Measurements from ENCODE around the gene POMT1. TPM values are rescaled to one million over a fixed set of nuclear protein-coding genes. Genes with fewer than 3 reads are reported as not detected.
"Not testable (repeated sequence)": the region's sequence is repeated elsewhere in the genome, so short reads cannot be mapped to it uniquely, and the experiment has no call there.

The POMT1 gene
- total RNA-seq = 24.6 TPM
- long read RNA-seq, transcript POMT1-204 (20 exons, 3,038 nt) = major isoform, 7 of 39 reads
- long read RNA-seq, transcript POMT1-201 (19 exons, 2,912 nt) = minor isoform, 6 of 39 reads
- long read RNA-seq, partial matches to known transcripts = 13 of 39 reads
- long read RNA-seq, other reads (novel, unspliced or antisense) = 10 of 39 reads

- intact Hi-C loops (cut with DNase I) = no loop called here
- DNase-seq (ENCODE audit: low spot score) = peak; percentile 92
Measured at GRCh38 chr9:131502781-131503625, at the start of gene POMT1. POMT1 (plus strand) TSS chr9:131502918; CDS start chr9:131504219, 1,301 bp downstream.

DNA sequence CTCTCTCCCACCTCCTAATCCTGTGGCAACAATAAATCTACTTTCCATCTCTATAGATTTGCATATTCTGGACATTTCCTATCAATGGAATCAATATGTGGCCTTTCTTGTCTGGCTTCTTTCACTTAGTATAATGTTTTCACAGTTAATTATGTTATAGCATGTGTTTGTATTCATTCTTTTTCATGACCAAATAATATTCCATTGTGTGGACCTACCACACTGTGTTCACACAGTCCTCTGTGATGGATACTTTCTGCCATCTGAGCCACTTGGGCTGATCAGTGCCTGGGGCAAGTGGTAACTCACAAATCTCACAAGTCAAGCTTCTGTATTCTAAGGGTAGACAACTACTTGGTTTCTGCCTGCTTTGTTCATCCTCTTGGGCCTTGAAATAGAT is 48.7 kb upstream of the POMT1 start:
- intact Hi-C loops (cut with DNase I) = no loop called here
- DNase-seq (ENCODE audit: low spot score) = no peak

DNA sequence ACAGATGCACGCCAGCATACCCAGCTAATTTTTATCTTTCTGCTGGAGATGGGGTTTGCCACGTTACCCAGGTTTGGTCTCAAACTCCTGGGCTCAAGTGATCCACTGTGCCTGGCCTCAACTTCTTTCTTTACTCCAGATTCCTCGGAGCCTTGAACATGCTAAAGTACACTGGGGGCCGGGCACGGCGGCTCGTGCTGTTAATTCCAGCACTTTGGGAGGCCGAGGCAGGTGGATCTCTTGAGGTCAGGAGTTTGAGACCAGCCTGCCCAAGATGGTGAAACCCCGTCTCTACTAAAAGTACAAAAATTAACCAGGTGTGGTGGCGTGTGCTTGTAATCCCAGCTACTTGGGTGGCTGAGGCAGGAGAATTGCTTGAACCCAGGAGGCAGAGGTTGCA is 47.1 kb upstream of the POMT1 start:
- intact Hi-C loops (cut with DNase I) = not testable (repeated sequence)
- DNase-seq (ENCODE audit: low spot score) = peak; percentile 33

GRCh38 chr9:131457746-131458145 is 45.0 kb upstream of the POMT1 start:
- intact Hi-C loops (cut with DNase I) = no loop called here
- DNase-seq (ENCODE audit: low spot score) = peak; percentile 19

GRCh38 chr9:131459056-131459455 is 43.7 kb upstream of the POMT1 start:
- DNase-seq (ENCODE audit: low spot score) = peak; percentile 54
- intact Hi-C loops (cut with DNase I) = no loop called here

GRCh38 chr9:131461166-131461565 is 41.6 kb upstream of the POMT1 start:
- intact Hi-C loops (cut with DNase I) = loop anchor here (10.0 kb wide), 1 partner anchor 276 kb away; no protein-coding TSS in a partner anchor
- peak; percentile 31 for DNase-seq (ENCODE audit: low spot score)

- DNase-seq (ENCODE audit: low spot score) = peak; percentile 44
- intact Hi-C loops (cut with DNase I) = loop anchor here (10.0 kb wide), 1 partner anchor 280 kb away; no protein-coding TSS in a partner anchor
Measured at GRCh38 chr9:131464354-131465000, 38.2 kb upstream of the POMT1 start.

GRCh38 chr9:131465401-131465800 is 37.3 kb upstream of the POMT1 start:
- intact Hi-C loops (cut with DNase I) = loop anchor here (10.0 kb wide), 1 partner anchor 281 kb away; no protein-coding TSS in a partner anchor
- DNase-seq (ENCODE audit: low spot score) = peak; percentile 27

GRCh38 chr9:131467214-131467935 is 35.3 kb upstream of the POMT1 start:
- DNase-seq (ENCODE audit: low spot score) = peak; percentile 64
- intact Hi-C loops (cut with DNase I) = loop anchor here (10.0 kb wide), 1 partner anchor 283 kb away; no protein-coding TSS in a partner anchor

DNA sequence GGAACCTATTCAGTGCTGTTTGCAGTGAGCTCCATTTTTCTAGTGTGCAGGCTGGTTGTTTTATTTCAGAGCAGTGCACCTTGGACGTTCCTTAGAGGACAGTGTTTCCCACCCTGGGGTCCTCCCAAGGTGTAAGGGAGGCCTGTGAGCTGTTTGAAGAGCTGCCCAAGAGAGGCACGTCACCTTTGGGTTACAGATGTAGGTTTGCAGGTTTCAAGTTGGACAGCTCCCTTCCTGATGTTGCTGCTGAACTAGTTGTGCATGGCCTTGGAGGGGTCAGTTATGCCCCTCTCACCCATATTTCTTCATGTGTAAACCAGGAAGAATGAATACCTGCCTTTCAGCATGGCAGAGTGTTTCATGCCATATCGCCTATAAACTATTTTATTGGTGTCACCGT is 34.7 kb upstream of the POMT1 start:
- DNase-seq (ENCODE audit: low spot score) = no peak
- intact Hi-C loops (cut with DNase I) = loop anchor here (10.0 kb wide), 1 partner anchor 283 kb away; no protein-coding TSS in a partner anchor

DNA sequence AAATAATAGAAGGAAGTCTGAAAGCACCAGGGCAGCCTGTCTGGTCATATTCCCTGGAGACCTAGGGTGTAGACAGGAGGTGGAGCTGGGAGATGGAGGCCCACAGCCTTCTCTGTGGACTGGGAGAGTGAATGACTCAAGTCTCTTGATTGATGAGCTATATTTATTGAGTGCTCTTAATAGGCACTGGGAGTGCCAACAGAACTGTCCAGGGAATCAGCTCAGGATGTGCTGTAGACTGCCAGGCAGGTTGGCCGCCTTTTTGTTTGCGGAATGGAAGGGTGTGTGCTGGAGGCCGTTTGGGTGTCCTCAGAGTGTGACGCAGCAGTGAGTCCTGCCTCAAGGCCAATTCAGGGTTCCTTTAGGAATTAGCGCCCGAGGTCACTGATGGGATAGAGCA is 33.4 kb upstream of the POMT1 start:
- intact Hi-C loops (cut with DNase I) = loop anchor here (10.0 kb wide), 1 partner anchor 285 kb away; no protein-coding TSS in a partner anchor
- peak; percentile 36 for DNase-seq (ENCODE audit: low spot score)

DNA sequence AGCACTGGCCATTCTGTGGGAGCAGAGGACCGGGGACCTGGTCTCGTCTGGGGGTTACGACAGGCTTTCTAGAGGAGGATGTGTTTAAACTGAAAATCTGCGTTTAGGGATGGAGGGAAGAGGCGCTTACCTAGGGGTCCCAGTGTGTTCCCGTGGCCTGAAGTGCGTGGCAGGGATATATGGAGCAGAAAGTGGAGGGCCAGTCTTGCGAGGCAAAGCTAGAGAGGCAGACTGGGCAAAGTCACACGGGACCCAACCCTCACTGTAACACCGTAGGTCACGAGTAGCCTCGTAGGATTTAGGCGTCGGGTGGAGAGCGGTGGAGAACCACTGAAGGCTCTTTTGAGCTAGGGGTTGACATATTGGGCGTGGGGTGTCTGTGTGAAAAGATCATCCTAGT is 32.8 kb upstream of the POMT1 start:
- peak; percentile 54 for DNase-seq (ENCODE audit: low spot score)
- intact Hi-C loops (cut with DNase I) = loop anchor here (10.0 kb wide), 1 partner anchor 285 kb away; no protein-coding TSS in a partner anchor

DNA sequence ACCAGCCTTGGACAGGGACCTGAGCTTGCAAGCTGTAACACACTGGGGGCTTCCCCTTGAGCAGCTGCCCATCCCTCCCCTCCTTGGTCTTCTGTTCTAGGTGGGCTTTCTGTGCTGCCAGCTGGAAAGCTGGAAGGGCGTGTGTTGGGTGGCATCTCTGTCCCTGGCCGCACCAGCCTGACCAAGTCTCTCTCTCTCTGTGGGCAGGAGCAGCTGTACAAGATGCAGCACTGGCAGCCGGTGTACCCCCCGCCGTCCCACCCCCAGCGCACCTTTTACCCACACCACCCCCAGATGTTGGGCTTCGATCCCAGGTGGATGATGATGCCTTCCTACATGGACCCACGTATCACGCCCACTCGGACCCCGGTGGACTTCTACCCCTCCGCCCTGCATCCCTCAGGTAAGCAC is 32.1 kb upstream of the POMT1 start:
- peak; percentile 63 for DNase-seq (ENCODE audit: low spot score)
- intact Hi-C loops (cut with DNase I) = no loop called here

DNA sequence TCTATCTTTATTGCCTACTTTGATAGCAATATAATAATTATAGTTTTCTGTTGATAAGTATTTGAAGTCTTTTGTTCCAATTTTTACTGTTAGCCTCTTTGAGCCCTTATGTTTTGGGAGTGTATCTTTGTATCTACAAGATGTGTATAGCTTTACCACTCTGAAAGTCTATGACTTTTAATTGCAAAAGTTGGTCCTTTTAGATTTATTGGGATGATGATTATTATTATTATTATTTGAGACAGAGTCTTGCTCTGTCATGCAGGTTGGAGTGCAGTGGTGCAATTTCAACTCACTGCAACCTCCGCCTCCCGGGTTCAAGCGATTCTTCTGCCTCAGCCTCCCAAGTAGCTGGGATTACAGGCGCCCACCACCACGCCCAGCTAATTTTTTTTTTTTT is 30.6 kb upstream of the POMT1 start:
- DNase-seq (ENCODE audit: low spot score); intact Hi-C loops (cut with DNase I): not testable (repeated sequence)

DNA sequence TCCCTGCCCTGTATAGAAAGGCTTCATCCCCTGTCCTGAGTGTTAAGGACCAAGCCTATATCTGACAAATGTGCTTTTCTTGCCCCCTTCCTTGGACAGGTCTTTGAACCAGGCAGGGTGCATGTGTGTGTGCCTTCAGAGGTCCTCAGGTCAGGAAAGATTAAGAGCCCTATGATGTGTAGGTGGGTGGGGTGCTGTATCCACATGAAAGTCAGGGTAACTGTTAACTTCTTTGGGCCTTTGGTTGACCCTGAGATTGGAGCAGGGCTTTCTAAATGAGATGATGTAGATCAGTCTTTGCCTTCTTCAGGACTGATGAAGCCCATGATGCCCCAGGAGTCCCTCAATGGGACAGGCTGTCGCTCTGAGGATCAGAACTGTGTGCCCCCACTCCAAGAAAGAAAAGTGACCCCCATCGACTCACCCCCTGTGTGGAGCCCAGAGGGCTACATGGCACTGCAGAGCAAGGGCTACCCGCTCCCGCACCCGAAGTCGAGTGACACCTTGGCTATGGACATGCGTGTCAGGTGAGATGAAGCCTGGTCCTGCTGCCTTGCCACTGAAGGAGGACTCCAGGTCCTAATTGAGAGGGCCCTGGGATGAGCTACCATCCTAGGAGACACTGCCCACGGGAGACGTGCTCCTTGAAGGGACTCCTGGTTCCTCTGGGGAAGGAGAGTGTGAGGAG is 29.4 kb upstream of the POMT1 start:
- intact Hi-C loops (cut with DNase I) = no loop called here

DNA sequence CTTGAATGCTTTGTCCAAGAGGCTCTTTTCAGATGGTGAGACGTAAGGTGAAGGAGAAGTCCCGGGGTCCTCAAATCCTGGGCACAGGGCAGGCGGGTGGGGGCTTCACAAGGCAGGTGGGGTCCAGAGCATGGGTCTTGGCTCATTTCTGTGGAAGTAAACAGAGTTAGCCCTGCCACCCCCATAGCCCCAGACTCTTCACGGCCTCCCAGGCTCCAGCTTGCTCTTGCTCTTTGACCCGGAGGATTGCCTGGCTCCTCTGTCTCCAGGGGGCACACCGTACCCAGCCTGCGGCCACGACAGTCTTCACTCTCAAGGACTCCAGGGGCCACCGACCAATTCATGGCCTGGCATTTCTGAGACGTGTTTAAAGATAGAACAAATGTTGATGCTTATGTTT is 28.8 kb upstream of the POMT1 start:
- DNase-seq (ENCODE audit: low spot score) = peak; percentile 58
- intact Hi-C loops (cut with DNase I) = no loop called here

More for the DNA sequence above, 29.4 kb upstream of the POMT1 start:
- DNase-seq (ENCODE audit: low spot score) = peak; percentile 35

DNA sequence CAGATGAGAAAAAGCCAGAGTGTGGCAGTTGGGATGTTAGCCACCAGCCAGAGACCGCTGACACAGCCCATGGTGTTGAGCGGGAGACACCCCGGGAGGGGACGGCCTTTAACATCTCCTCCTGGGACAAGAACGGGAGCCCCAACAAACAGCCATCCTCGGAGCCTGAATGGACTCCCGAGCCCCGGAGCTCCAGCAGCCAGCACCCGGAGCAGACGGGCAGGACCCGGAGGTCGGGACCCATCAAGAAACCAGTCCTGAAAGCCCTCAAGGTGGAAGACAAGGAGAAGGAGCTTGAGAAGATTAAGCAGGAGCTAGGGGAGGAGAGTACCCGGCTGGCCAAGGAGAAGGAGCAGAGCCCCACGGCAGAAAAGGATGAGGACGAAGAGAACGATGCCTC is 28.0 kb upstream of the POMT1 start:
- intact Hi-C loops (cut with DNase I) = loop anchor here (5.0 kb wide), 2 partner anchors 82 to 122 kb away; partner anchors contain the start of gene PRRC2B
- peak; percentile 56 for DNase-seq (ENCODE audit: low spot score)

DNA sequence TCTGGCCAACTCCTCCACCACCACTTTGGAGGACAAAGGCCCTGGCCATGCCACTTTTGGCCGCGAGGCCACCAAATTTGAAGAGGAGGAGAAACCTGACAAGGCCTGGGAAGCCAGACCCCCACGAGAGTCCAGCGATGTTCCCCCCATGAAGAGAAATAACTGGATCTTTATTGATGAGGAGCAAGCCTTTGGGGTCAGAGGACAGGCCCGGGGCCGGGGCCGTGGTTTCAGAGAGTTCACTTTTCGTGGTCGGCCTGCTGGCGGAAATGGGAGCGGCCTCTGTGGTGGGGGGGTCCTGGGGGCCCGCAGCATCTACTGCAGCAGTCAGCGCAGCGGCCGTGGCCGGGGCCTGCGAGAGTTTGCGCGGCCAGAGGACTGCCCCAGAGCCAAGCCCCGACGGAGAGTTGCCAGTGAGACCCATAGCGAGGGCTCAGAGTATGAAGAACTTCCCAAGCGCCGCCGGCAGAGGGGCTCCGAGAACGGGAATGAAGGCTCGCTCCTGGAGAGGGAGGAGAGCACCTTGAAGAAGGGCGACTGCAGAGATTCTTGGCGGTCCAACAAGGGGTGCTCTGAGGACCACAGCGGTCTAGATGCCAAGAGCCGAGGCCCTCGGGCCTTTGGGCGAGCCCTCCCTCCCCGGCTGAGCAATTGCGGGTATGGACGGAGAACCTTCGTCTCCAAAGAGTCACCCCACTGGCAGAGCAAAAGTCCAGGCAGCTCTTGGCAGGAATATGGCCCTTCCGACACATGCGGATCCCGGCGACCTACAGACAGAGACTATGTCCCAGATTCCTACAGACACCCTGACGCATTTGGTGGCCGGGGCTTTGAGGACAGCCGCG is 27.4 kb upstream of the POMT1 start:
- peak; percentile 69 for DNase-seq (ENCODE audit: low spot score)
- intact Hi-C loops (cut with DNase I) = loop anchor here (5.0 kb wide), 2 partner anchors 83 to 123 kb away; partner anchors contain the start of gene PRRC2B
